Osteoblast (primary cell): ENCODE results near the gene GABRB2. TPM values are rescaled to one million over a fixed set of nuclear protein-coding genes. Genes with fewer than 3 reads are reported as not detected.

Source experiments
- DNase-seq: peaks from one replicate; pipeline ENCODE4 v3.0.0; 2011; ENCODE audit warnings: low spot score, mixed read lengths; ENCODE audit not compliant: insufficient read length; ENCODE audit errors: missing footprints
- H2AFZ ChIP-seq: 2 replicates; pipeline ENCODE4 v1.6.0; 2011; ENCODE audit warnings: mild to moderate bottlenecking, low read length
- H3K27ac ChIP-seq: 2 replicates; pipeline ENCODE4 v1.5.1; 2011; ENCODE audit warnings: mild to moderate bottlenecking, low read depth, low read length, moderate library complexity
- H3K27me3 ChIP-seq: 2 replicates; pipeline ENCODE4 v1.6.0; 2012; ENCODE audit warnings: mild to moderate bottlenecking, control low read depth, inconsistent platforms, low read length, moderate library complexity; ENCODE audit not compliant: insufficient read depth
- H3K36me3 ChIP-seq: 2 replicates; pipeline ENCODE4 v1.5.1; 2011; ENCODE audit warnings: mild to moderate bottlenecking, low read length, control low read depth, moderate library complexity; ENCODE audit not compliant: insufficient read depth
- H3K4me1 ChIP-seq: 2 replicates; pipeline ENCODE4 v1.5.1; 2011; ENCODE audit warnings: mild to moderate bottlenecking, low read length, control low read depth, moderate library complexity; ENCODE audit not compliant: insufficient read depth
- H3K4me2 ChIP-seq: 2 replicates; pipeline ENCODE4 v1.6.0; 2011; ENCODE audit warnings: mild to moderate bottlenecking, low read length; ENCODE audit not compliant: insufficient read depth
- H3K4me3 ChIP-seq: fragments of 200-600 bp; sonication (generic); 3 replicates; pipeline ENCODE4 v1.5.1; 2012; ENCODE audit warnings: mild to moderate bottlenecking, low read length, inconsistent platforms; ENCODE audit not compliant: insufficient read depth
- H3K79me2 ChIP-seq: 2 replicates; pipeline ENCODE4 v1.6.0; 2012; ENCODE audit warnings: mild to moderate bottlenecking, low read length, control low read depth, inconsistent platforms; ENCODE audit not compliant: insufficient read depth
- H3K9me3 ChIP-seq: 2 replicates; pipeline ENCODE4 v1.5.1; 2011; ENCODE audit warnings: low read depth, low read length, control low read depth
- H4K20me1 ChIP-seq: 2 replicates; pipeline ENCODE4 v1.6.0; 2012; ENCODE audit warnings: mild to moderate bottlenecking, low read length, control low read depth; ENCODE audit not compliant: insufficient read depth
- total RNA-seq: library from RNA; depleted of rRNA; stranded (reverse); fragments of >200 nt; gene quantifications from 2 replicates; pipeline ENCODE4 v1.2.3, GENCODE V29; 2012
- TF ChIP-seq, protein P1 (sequence below): IDR thresholded peaks from 2 replicates; pipeline ENCODE4 v1.5.1; 2011; ENCODE audit warnings: mild to moderate bottlenecking, low read depth, low read length, moderate library complexity; ENCODE audit errors: extremely low read depth

Gene GABRB2
- total RNA-seq, 1 donor, result 0.72 TPM

DNA sequence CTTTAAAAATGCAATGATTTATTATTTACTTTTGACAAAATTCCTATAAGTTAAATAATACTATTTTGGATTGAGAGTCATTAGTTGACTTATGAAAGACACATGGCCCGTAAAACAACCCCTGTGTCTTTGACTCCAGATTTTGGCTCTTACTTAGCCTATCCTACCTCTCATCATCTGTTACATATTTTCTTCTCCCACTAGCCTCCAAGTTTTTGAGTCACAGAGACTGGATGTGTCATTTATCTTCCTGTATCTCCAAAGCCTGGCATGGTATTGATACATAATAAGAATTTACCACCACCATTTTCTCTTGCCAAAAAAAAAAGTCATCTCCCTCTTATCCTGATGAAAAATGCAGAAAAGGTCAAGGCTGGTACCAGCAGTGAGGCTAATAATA, 99.9 kb downstream of the GABRB2 start:
- Histone ChIP-seq H3K27ac (no peak overlapping the region), H3K27me3 (no peaks in the 10 kb centered on the region), H3K4me3 (no peak overlapping the region), H3K36me3 (no peaks in the 10 kb centered on the region), H3K79me2 (no peaks in the 10 kb centered on the region), H3K4me1 (no peaks in the 10 kb centered on the region), H4K20me1 (no peaks in the 10 kb centered on the region), H3K9me3 (peaks cover 3% of the 10 kb centered on the region), H2AFZ (no peak overlapping the region), H3K4me2 (no peak overlapping the region)
- no peak for DNase-seq
- TF ChIP-seq, protein P1, sequence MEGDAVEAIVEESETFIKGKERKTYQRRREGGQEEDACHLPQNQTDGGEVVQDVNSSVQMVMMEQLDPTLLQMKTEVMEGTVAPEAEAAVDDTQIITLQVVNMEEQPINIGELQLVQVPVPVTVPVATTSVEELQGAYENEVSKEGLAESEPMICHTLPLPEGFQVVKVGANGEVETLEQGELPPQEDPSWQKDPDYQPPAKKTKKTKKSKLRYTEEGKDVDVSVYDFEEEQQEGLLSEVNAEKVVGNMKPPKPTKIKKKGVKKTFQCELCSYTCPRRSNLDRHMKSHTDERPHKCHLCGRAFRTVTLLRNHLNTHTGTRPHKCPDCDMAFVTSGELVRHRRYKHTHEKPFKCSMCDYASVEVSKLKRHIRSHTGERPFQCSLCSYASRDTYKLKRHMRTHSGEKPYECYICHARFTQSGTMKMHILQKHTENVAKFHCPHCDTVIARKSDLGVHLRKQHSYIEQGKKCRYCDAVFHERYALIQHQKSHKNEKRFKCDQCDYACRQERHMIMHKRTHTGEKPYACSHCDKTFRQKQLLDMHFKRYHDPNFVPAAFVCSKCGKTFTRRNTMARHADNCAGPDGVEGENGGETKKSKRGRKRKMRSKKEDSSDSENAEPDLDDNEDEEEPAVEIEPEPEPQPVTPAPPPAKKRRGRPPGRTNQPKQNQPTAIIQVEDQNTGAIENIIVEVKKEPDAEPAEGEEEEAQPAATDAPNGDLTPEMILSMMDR, result no peak

DNA sequence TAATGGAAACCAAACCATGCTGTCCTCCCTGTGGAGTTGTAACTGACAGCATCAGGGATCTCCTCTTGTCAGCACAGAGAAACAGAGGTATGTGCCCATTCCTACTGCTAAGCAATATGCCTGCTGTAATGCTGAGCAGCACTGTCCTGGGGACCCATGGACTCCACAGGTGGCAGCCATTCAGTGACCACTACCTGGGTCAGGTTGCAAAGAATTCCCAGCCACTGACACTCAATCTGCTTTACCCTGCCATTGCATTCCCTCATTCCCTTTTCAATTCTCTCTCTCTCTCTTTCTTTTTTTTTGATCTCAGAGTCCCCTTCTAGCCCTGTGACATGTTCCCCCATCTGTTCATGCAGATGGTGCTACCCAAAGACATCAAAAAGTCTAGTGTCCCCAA, 104.1 kb downstream of the GABRB2 start:
- no peak overlapping the region for H3K27ac ChIP-seq
- no peak for DNase-seq
- H3K36me3 ChIP-seq, result no peaks in the 10 kb centered on the region
- no peaks in the 10 kb centered on the region for H3K4me1 ChIP-seq
- no peak overlapping the region for H2AFZ ChIP-seq
- no peaks in the 10 kb centered on the region for H3K79me2 ChIP-seq
- no peaks in the 10 kb centered on the region for H4K20me1 ChIP-seq
- H3K4me2 ChIP-seq, result no peak overlapping the region
- TF ChIP-seq, protein P1, result no peak
- no peaks in the 10 kb centered on the region for H3K27me3 ChIP-seq
- H3K9me3 ChIP-seq, result peaks cover 3% of the 10 kb centered on the region
- no peak overlapping the region for H3K4me3 ChIP-seq

DNA sequence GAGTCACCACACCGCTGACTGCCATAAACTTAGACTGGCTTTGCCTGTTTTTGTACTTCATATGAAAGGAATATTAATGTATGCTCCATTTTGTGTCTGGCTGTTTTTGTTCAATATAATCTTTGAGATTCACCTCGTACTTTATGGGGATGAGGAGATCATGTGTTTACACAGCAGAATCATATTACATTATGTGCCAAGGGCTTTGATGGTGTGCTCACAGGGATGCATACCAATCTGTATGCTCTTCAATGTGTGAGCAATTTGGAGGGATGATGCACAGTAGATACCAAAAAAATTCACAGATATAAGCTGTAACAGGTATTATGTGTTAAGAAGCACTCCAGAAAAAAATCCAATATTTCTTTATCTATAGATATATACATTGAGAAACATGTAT, 113.7 kb downstream of the GABRB2 start:
- no peaks in the 10 kb centered on the region for H3K4me1 ChIP-seq
- no peaks in the 10 kb centered on the region for H3K27me3 ChIP-seq
- no peaks in the 10 kb centered on the region for H4K20me1 ChIP-seq
- H2AFZ ChIP-seq, result no peak overlapping the region
- DNase-seq, result no peak
- H3K36me3 ChIP-seq, result no peaks in the 10 kb centered on the region
- H3K79me2 ChIP-seq, result no peaks in the 10 kb centered on the region
- H3K27ac ChIP-seq, result no peak overlapping the region
- no peak overlapping the region for H3K4me3 ChIP-seq
- TF ChIP-seq, protein P1, result no peak
- no peak overlapping the region for H3K4me2 ChIP-seq
- H3K9me3 ChIP-seq, result peaks cover 2% of the 10 kb centered on the region

DNA sequence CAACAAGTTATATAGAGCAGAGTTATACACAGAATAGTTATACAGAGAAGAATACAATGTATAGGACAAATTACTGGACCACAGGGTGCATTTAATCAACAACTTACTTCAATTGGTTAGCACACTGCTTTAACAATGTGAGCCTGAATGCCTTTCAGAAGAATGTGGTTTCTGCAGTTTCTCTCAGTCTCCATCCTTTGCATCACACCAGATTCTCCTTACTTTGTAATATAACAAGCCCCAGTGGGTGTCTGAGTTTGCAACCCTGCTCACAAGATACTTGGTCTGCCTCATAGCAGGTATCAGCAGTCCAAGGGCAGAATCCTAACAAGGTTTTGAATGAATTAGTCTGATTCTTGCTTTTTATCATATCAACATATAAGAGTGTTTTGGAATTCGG, 114.6 kb downstream of the GABRB2 start:
- Histone ChIP-seq H3K79me2 (no peaks in the 10 kb centered on the region), H2AFZ (no peak overlapping the region), H3K27ac (no peak overlapping the region), H3K4me1 (no peaks in the 10 kb centered on the region), H3K4me3 (no peak overlapping the region), H3K27me3 (no peaks in the 10 kb centered on the region), H3K4me2 (no peak overlapping the region), H4K20me1 (no peaks in the 10 kb centered on the region), H3K9me3 (peaks cover 2% of the 10 kb centered on the region), H3K36me3 (no peaks in the 10 kb centered on the region)
- DNase-seq, result no peak
- TF ChIP-seq, protein P1, result no peak
